Tibial nerve (tissue), 4 donors: ENCODE measurements around the gene COL1A2. TPM values are rescaled to one million over a fixed set of nuclear protein-coding genes. Genes with fewer than 3 reads are reported as not detected.

Experiments
- DNase-seq, 2 donors: peaks; one replicate each; pipeline ENCODE4 v3.0.0-alpha.2; 2019; ENCODE audit warnings: low spot score in 2 of 2
- H3K27ac ChIP-seq, 4 donors: fragments of 200-600 bp; sonication (generic) in 3 of 4; one replicate each; pipeline ENCODE4 v1.5.1; 2017 to 2019; ENCODE audit warnings: mild to moderate bottlenecking in 1 of 4
- H3K27me3 ChIP-seq, 2 donors: fragments of 200-600 bp; sonication (generic) in 1 of 2; one replicate each; pipeline versions ENCODE4 v1.5.1 to v1.6.0; 2017 to 2019
- H3K36me3 ChIP-seq, 3 donors: fragments of 200-600 bp; sonication (generic); one replicate each; pipeline ENCODE4 v1.5.1; 2018 to 2019
- H3K4me1 ChIP-seq, 4 donors: fragments of 200-600 bp; sonication (generic) in 3 of 4; one replicate each; pipeline ENCODE4 v1.5.1; 2017 to 2019
- H3K4me3 ChIP-seq, 4 donors: fragments of 200-600 bp; sonication (generic) in 3 of 4; one replicate each; pipeline ENCODE4 v1.5.1; 2017 to 2019; ENCODE audit warnings: mild to moderate bottlenecking in 1 of 4, moderate library complexity in 1 of 4
- H3K9me3 ChIP-seq, 4 donors: fragments of 200-600 bp; sonication (generic) in 3 of 4; one replicate each; pipeline ENCODE4 v1.5.1; 2017 to 2019
- CTCF ChIP-seq, 5 experiments: fragments of 200-600 bp in 3 of 5; fragments of 450-650 bp in 2 of 5; sonication (generic) in 3 of 5; IDR thresholded peaks; one replicate each; pipeline ENCODE4 v1.5.1; 2016 to 2019; ENCODE audit warnings: antibody characterized with exemption in 5 of 5, mild to moderate bottlenecking in 3 of 5, moderate library complexity in 2 of 5
- EP300 ChIP-seq, 2 donors: sonication (generic); formaldehyde crosslinking; IDR thresholded peaks; one replicate each; pipeline ENCODE4 v1.6.1; 2017; ENCODE audit warnings: antibody characterized with exemption in 2 of 2, mild to moderate bottlenecking in 1 of 2
- POLR2A ChIP-seq, 2 donors: fragments of 450-650 bp; IDR thresholded peaks; one replicate each; pipeline ENCODE4 v1.6.1; 2017; ENCODE audit warnings: antibody characterized with exemption in 2 of 2, mild to moderate bottlenecking in 2 of 2, moderate library complexity in 2 of 2
- WGBS, 2 donors: methylation state at CpG; one replicate each; pipeline ENCODE4 v1.1.5; 2018; 5-methylcytosine and 5-hydroxymethylcytosine counted together
- total RNA-seq, 4 donors: library from RNA; depleted of rRNA; stranded (reverse); fragments of >200 nt; gene quantifications; one replicate each; pipeline ENCODE4 v1.1.0, GENCODE V29; 2016

COL1A2 gene
- total RNA-seq, 4 donors from 2014 or later, result 235 to 747 (median 399) TPM

- 71 to 76% methylated on average over 7 of the region's 7 CpGs for WGBS, 2 donors
- TF ChIP-seq CTCF (IDR thresholded peaks at IDR 0.05) (no peak), POLR2A (IDR thresholded peaks at IDR 0.05) (no peak), EP300 (IDR thresholded peaks at IDR 0.05) (no peak)
Observed at GRCh38 chr7:94352887-94353286, 41.8 kb upstream of the COL1A2 start.

GRCh38 chr7:94354953-94355352 lies 39.7 kb upstream of the COL1A2 start:
- Histone ChIP-seq H3K36me3 (no peaks in the 10 kb centered on the region), H3K27ac (peak overlapping the region in 2 of 4 donors; percentile 20 to 32), H3K27me3 (no peaks in the 10 kb centered on the region), H3K9me3 (no peaks in the 10 kb centered on the region), H3K4me1 (peaks cover 0 to 15% (median 0%) of the 10 kb centered on the region in 4 donors), H3K4me3 (no peak overlapping the region)
- no peak for DNase-seq
- TF ChIP-seq EP300 (IDR thresholded peaks at IDR 0.05) (no peak), POLR2A (IDR thresholded peaks at IDR 0.05) (no peak)

More at GRCh38 chr7:94352887-94353286, 41.8 kb upstream of the COL1A2 start:
- Histone ChIP-seq H3K36me3 (no peaks in the 10 kb centered on the region), H3K4me1 (peaks cover 0 to 35% (median 5%) of the 10 kb centered on the region in 4 donors), H3K4me3 (no peak overlapping the region), H3K27me3 (no peaks in the 10 kb centered on the region), H3K27ac (no peak overlapping the region), H3K9me3 (no peaks in the 10 kb centered on the region)
- DNase-seq, result no peak

GRCh38 chr7:94355454-94355853 lies 39.2 kb upstream of the COL1A2 start:
- no peak for TF ChIP-seq CTCF (IDR thresholded peaks at IDR 0.05)
- TF ChIP-seq EP300 (IDR thresholded peaks at IDR 0.05), result no peak
- TF ChIP-seq POLR2A (IDR thresholded peaks at IDR 0.05), result no peak
- Histone ChIP-seq H3K27ac (peak overlapping the region in 2 of 4 donors; percentile 20 to 32), H3K4me1 (peaks cover 0 to 15% (median 0%) of the 10 kb centered on the region in 4 donors), H3K9me3 (no peaks in the 10 kb centered on the region), H3K27me3 (no peaks in the 10 kb centered on the region), H3K4me3 (no peak overlapping the region), H3K36me3 (no peaks in the 10 kb centered on the region)
- WGBS, 2 donors, result 46 to 48% methylated on average over 7 of the region's 7 CpGs
- DNase-seq, result no peak

GRCh38 chr7:94357076-94357475 lies 37.6 kb upstream of the COL1A2 start:
- Histone ChIP-seq H3K36me3 (no peaks in the 10 kb centered on the region), H3K4me3 (no peak overlapping the region), H3K27me3 (no peaks in the 10 kb centered on the region), H3K4me1 (peaks cover 0 to 15% (median 0%) of the 10 kb centered on the region in 4 donors), H3K9me3 (no peaks in the 10 kb centered on the region), H3K27ac (no peak overlapping the region)
- WGBS, 2 donors, result 89% methylated on average over 3 of the region's 3 CpGs
- no peak for DNase-seq
- TF ChIP-seq CTCF (IDR thresholded peaks at IDR 0.05) (no peak), EP300 (IDR thresholded peaks at IDR 0.05) (no peak), POLR2A (IDR thresholded peaks at IDR 0.05) (no peak)

- Histone ChIP-seq H3K9me3 (no peaks in the 10 kb centered on the region), H3K27me3 (no peaks in the 10 kb centered on the region), H3K36me3 (no peaks in the 10 kb centered on the region), H3K27ac (no peak overlapping the region), H3K4me3 (no peak overlapping the region), H3K4me1 (no peaks in the 10 kb centered on the region)
- DNase-seq, result no peak
- 84 to 85% methylated on average over 2 of the region's 2 CpGs for WGBS, 2 donors
- TF ChIP-seq EP300 (IDR thresholded peaks at IDR 0.05) (no peak), CTCF (IDR thresholded peaks at IDR 0.05) (no peak), POLR2A (IDR thresholded peaks at IDR 0.05) (no peak)
Observed at GRCh38 chr7:94360926-94361325, 33.8 kb upstream of the COL1A2 start.

- Histone ChIP-seq H3K27me3 (no peaks in the 10 kb centered on the region), H3K9me3 (no peaks in the 10 kb centered on the region), H3K27ac (no peak overlapping the region), H3K4me3 (no peak overlapping the region), H3K36me3 (no peaks in the 10 kb centered on the region), H3K4me1 (peaks cover 0 to 8% (median under 1%) of the 10 kb centered on the region in 4 donors)
- no peak for TF ChIP-seq EP300 (IDR thresholded peaks at IDR 0.05)
- TF ChIP-seq POLR2A (IDR thresholded peaks at IDR 0.05), result no peak
- no peak for TF ChIP-seq CTCF (IDR thresholded peaks at IDR 0.05)
- DNase-seq, result no peak
- WGBS, 2 donors, result 76 to 90% methylated on average over 1 of the region's 1 CpG
Observed at GRCh38 chr7:94362276-94362675, 32.4 kb upstream of the COL1A2 start.
